Jurkat, Clone E6-1 (cell line): ENCODE data around the gene GALNT2.

ENCODE experiments used
- DNase-seq: peaks from one replicate; pipeline ENCODE4 v3.0.0-alpha.2; 2011; ENCODE audit warnings: low read depth, low spot score
- H3K4me3 ChIP-seq: 2 replicates; pipeline ENCODE4 v1.5.1; 2011; ENCODE audit warnings: mild to moderate bottlenecking, low read length, control low read depth, moderate library complexity

GALNT2 gene

DNA sequence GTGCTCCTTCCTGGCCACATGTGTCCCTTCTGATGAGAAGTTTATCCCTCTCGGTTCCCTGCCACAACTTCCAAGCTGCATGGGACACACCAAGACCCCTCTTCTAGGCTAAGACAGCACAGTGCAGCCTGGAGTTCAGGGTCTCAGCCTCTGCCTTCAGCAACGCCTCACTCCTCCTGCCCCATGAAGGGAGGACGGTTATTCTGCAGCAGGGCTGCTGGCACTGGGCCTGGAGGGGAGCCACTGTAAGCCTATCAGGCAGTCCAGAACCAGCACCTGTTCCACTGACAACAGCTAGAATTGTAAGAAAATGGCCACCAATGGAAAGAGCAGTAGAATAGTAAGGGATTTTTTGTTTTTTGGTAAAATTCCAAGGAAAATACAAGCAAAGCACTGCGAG is 72.3 kb downstream of the GALNT2 start:
- H3K4me3 ChIP-seq = no peak overlapping the region
- DNase-seq = no peak

GRCh38 chr1:230139741-230140140 is 72.7 kb downstream of the GALNT2 start:
- H3K4me3 ChIP-seq = no peak overlapping the region
- DNase-seq = no peak

- no peak overlapping the region for H3K4me3 ChIP-seq
- DNase-seq = no peak
Measured at GRCh38 chr1:230140221-230141020, 73.4 kb downstream of the GALNT2 start.

DNA sequence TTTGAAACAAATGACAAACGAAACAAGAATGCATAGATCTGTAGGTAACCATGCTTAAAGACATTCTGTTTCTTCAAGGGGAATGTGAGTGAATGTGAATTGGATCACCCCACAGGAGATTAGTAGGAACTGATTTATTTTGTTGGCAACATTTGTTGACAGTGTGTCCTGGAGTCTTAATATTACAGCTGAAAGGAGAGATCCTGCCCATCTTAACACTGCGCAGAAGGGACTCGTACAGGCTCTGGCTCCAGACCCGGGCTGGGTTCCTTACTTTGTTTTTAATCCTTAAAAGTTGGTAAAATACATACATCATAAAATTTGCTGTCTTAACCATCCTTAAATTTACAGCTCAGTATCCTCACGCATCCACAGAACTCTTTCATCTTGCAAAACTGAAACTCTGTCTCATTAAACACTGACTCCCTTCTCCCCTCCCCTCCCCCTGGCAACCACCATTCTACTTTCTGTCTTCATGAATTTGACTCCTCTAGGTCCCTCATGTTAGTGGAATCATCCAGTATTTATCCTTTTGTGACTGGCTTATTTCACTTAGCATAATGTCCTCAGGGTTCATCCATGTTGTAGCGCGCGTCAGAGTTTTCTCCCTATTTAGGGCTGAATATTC is 74.1 kb downstream of the GALNT2 start:
- no peak for DNase-seq

DNA sequence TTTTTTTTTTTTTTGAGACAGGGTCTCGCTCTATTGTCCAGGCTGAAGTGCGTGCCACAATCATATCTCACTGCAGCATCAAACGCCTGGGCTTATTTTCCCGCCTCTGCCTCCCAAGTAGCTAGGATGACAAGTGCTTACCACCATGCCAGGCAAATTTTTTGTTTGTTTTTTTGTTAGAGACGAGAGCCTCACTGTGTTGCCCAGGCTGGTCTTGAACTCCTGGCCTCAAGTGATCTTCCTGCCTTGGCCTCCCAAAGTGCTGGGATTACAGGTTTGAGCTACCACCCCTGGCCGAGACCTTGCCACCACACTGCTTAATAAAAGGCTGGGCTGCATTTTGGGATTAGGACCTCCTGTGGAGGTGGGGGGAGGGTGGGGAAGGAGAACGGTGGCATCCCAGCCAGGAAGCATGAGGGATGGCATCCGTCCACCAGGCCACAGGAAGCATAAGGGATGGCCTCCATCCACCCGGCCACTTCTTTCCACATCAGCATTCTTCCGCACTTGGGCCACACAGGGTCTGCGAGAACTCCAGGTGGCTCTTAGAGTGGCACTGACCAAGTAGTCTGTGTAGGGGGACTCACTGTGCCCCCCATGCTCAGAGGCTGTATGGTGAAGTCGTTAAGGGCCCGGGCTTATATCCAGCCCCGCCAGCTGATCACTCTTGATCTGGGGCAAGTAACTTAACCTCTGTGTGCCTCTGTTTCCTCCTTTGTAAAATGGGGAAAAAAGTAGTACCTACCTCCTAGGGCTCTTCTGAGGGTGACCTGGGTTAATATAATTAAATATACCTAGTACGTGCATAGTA is 75.0 kb downstream of the GALNT2 start:
- no peak for DNase-seq
- H3K4me3 ChIP-seq = no peak overlapping the region

More for the DNA sequence above, 74.1 kb downstream of the GALNT2 start:
- no peak overlapping the region for H3K4me3 ChIP-seq

DNA sequence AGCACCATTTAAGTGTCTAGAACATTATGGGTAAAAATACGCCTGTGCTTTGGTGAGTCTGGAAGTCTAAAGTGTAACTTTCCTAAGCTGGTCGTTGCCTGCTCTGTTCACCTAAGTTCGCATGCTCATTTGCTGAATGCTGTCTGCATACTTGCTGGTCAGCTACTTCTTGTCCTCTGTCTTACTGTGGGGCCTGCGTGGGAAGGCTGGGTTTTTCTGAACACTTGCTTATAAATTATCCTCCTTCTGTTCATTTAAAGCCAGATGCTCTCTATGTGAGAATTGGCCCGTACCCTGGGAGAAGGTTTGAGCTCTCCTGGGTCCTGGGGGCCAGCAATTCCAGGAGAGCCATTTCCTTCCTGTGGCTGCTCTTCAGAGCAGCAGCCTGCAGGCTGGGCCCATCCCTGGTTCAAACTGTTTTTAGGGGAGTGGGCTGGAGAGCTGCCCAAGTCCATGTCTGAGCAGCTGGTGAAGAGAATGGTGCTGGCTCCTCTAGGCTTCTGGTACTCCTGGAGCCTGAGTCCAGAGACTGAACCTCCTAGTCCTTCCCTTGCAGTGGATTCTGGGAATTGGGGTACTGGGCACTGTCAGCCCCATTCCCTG is 75.7 kb downstream of the GALNT2 start:
- no peak overlapping the region for H3K4me3 ChIP-seq
- DNase-seq = no peak

DNA sequence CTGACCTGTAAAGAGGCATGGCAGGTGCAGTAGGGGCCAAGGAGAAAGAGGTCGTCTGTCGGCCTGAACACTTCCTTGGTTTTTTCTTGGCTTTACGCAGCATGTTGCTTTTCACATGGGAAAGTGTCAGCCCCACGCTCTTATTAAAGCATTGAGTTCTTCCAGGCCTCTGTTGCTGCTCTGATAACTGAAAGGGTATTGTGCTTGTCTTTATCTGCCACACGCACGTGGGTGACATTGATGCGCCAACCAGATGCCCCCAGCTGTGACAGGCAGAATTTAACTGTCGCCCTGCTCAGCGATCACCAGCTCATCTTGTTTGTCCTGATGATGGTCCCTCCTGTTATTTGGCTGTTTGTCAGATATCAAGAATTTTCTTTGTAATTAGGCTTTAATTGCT is 76.5 kb downstream of the GALNT2 start:
- no peak for DNase-seq
- no peak overlapping the region for H3K4me3 ChIP-seq

DNA sequence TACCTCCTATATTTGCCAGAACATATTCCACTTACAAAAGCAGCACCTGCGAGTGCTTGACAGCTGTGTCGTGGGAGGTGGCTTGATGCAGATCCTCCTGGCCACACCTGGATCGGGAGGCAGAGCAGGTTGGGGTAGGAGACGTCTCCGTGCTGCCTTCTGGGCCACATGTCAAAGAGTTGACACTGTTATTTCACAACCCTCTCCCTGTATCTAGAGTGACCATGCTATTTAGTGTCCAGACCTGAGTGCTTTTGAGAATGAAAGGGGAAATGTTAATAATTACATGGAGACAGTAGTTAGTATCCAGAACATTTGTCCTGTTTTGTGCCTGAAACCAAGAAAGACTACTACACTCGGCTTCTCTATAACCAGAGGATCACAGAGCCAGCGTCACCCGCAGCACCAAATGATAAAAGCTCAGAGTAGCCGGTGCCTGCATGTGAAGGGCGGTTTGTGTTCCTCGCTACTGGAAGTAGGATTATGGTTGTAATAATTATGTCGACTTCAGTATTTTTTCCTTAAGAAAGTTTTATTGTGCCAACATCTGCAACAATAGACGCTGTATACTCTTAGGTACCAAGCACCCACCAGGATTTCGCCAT is 77.1 kb downstream of the GALNT2 start:
- H3K4me3 ChIP-seq = no peak overlapping the region
- no peak for DNase-seq

DNA sequence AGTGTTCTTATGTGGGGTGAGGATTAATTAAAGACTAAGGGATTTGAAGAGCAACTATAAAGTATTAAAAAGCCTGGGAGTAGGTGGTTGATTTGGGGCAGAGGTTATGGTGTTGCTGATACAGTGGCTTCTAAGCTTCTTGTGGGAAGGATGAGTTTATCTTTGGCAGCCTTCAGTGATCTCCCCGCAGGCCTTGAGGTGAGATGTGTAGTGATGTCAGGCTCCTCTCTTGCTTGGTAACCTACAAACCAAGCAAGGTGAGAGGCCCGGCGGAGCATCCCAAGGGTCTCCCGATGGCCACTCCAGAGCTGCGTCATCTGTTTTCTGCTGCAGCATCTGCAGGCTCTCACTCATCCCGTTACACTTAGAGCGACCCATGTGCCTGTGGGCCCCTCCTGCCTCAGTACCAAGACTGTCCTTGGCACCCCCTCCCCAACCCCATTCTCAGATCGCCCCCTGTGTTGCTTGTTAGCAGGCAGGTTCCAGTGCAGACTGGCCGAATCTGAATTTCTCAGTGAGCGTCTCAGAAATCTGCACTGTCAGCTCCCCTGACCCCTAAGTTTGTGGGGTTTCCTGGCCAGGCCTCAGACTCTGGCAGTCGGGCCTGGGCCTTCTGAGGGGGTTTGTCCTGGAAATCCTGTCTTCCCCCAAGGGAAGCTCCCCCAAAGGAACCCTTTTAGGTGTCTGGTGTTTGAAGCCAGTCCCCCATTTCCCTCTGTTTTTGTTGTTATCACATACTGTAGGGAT is 77.9 kb downstream of the GALNT2 start:
- no peak overlapping the region for H3K4me3 ChIP-seq
- DNase-seq = peak; percentile 67

GRCh38 chr1:230145505-230145899 is 78.5 kb downstream of the GALNT2 start:
- H3K4me3 ChIP-seq = no peak overlapping the region
- peak; percentile 79 for DNase-seq

GRCh38 chr1:230145953-230146476 is 79.0 kb downstream of the GALNT2 start:
- H3K4me3 ChIP-seq = no peak overlapping the region
- DNase-seq = no peak

DNA sequence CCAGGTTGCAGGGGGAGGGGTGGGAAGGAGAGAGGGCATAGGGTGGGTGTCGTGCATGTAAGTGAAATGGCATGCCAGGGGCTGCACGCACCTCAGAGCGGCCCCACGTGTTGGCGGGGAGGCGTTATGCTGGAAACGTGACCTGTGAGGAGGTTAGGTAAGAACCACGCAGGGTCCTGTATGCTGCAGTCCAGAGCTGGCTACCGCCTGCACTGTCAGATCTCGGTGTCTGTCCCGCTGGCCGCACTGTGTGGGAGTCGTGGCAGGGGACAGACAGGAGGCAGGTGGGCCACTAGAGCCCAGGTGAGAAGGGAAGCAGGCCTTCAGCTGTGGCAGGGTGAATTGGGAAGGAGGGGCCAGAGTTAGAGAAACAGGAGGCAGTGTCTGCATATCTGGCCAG is 79.7 kb downstream of the GALNT2 start:
- no peak overlapping the region for H3K4me3 ChIP-seq
- no peak for DNase-seq

DNA sequence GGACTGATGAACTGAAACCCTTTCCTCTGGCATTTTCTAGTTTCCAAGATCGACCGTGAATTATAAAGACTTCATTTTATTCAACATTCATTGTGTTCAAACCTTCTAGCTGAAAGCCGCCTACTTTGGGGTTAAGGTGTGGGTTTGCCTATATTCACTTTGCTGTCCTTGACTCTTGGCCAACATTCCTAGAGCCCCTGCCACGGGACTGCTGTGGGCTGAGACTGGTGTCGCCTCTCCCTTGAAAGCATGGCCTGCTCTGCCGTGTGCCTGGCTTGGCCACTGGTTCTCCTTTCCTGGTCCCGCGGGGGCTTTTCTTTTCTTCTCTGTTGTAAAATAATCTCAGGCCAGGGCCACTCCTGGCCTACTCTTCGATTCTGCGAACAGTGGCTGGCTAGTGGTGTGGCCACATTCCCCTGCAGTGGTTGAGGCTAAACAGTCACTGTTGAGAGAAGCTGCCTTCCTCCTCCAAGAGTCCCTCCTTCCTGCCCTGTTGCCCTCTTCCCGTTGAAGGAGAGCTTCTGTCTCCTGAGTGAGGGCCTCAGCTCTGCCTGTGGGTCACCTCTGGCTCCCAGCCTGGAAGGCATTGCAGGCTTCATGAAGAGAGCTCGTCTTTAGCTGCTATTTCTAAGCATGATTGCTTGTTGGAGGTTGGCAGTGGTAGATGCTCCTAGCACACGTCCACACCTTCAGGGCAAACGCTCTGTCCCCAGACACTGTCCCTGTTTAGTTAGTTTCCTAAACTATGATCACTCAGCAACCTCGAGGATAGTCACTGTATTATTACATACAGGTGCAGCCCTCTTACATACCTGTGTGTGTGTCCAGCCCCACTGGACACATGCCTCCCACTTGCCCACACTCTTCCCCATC is 80.5 kb downstream of the GALNT2 start:
- no peak overlapping the region for H3K4me3 ChIP-seq
- no peak for DNase-seq

DNA sequence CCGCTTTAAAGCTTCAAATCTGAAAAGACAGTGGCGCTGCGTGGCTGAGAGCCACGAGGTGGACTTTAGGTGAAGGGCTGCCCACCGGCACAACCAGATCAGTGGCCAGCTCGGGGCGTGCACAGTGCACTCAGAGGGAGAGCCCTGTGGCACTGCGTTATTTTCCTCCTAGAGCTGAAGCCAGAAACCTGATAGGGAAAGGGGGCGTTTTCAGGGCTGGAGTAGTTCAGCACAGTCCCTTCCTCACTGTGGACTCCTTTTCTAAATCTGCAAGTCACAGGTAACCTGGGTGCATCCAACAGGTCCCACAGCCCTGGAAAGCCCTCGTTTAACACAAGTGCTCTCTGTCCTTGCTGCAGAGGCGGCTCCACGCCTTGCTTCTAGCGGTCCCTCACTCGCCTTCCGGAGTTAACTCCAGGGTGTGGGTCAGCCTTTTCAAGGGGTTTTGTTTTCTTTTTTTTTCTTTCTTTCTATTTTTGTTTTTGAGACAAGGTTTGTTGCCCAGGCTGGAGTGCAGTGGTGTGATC is 81.2 kb downstream of the GALNT2 start:
- H3K4me3 ChIP-seq = no peak overlapping the region
- no peak for DNase-seq

- DNase-seq = no peak
Measured at GRCh38 chr1:230148768-230149469, 81.9 kb downstream of the GALNT2 start.

DNA sequence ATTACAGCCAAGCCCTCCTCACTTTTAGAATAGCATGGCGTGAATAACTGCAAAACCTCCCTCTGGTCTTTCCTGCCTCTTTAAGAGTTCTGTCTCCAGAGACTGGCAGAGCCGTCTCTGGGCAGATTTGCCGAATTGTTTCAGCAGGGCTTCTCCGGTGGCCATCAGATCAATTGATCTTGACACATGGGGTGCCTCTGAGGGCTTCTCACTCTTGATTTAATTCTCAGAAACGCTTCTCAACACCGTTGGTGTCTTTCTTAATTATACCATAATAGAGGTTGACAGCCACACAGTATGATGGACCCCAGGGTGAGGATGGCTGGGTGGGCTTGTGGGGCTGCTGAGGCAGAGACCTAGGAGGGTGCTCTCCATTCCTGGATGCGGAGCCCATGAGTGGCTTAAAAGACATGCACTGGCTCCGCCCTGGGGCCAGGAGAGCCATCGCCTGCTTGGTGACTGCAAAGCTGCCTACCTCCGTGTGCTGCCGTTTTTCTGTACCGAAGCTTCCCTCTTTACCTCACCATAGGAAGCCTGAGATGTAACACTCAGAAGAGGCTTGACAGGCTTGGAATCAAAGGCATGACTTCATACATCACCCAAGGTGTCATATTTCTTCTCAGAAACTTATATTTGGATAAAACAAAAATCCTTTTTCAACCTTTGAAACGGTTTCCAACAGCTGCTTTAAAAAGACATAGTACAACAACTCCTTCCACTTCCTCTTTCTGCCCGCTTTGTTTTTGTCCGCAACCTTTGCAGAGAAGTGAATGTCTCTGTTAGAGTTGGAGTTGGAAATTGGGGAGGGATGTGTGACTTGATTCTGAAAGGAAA is 82.9 kb downstream of the GALNT2 start:
- DNase-seq = peak; percentile 45

More at GRCh38 chr1:230148768-230149469, 81.9 kb downstream of the GALNT2 start:
- no peak overlapping the region for H3K4me3 ChIP-seq

More for the DNA sequence above, 82.9 kb downstream of the GALNT2 start:
- H3K4me3 ChIP-seq = no peak overlapping the region; the same call in 1 of the 2 replicates
